SIG-M5 (cell line): ENCODE results near the gene XIRP2.
"Not testable (repeated sequence)": the region's sequence is repeated elsewhere in the genome, so short reads cannot be mapped to it uniquely, and the experiment has no call there.

ENCODE experiments used
- DNase-seq: peaks from one replicate; lab custom pipeline; 2025; lab: John Stamatoyannopoulos, UW

XIRP2 gene

DNA sequence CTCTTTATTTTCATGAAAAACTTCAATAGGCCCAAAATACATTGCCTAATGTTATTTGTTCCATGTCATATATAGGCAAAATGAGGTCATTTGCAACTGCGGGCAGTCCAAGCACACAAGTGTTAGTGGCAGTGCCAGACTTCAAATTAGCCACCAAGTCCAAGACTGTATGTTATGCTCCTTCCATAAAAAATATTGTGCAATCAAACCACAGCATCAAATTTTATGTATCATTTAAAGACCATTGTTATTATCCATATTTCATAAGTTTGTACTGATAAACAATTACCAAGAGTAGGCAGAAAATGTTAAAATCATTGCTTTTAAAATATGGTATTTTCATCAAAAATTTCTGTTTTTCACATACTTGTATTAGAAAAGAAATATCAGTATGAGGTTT is 54.1 kb downstream of the XIRP2 start:
- no peak for DNase-seq

- no peak for DNase-seq
Measured at GRCh38 chr2:166944909-166945308, 56.6 kb downstream of the XIRP2 start.

DNA sequence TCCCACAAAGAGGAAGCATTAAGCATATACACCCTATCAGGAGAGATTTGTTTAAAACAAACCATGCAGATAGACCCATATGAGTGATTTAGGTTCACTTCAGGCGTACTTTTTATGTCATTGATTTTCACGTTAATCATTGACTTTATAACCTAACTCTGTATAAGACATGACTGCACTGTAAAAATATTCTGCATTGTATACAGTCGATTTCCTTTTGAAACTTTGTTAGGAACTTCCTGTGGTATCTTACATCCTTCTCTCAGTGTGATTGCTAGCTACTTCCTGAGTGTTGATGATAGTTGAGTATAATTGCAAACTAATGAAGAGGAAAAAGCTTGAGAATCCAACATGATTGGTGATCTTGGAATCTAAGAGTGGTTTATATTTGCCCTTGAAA is 69.4 kb downstream of the XIRP2 start:
- no peak for DNase-seq

DNA sequence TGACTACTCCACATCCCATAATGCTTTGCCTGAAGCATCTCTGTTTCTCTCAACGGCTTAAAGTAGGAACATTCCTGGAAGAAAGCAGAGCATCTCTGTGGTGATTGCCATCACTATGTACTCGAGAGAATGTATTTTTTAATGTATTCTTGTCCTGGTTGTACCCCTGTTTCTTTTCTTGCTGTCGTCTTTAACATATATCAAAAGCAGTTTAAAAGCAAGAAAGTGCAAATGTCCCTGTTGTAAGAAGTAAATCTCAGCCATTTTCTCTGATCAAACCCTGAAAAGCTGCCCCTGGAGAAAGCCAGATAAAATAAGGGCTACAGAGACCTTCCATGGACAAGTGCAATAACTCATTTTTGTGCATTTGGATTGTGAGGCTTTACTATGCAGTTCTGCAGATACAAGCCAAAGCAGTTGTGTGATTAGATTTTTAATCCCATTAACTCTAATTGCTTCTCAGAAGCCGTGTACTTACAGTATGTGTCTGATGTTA is 70.8 kb downstream of the XIRP2 start:
- no peak for DNase-seq

- DNase-seq = no peak
Measured at GRCh38 chr2:166959556-166959955, 71.3 kb downstream of the XIRP2 start.

DNA sequence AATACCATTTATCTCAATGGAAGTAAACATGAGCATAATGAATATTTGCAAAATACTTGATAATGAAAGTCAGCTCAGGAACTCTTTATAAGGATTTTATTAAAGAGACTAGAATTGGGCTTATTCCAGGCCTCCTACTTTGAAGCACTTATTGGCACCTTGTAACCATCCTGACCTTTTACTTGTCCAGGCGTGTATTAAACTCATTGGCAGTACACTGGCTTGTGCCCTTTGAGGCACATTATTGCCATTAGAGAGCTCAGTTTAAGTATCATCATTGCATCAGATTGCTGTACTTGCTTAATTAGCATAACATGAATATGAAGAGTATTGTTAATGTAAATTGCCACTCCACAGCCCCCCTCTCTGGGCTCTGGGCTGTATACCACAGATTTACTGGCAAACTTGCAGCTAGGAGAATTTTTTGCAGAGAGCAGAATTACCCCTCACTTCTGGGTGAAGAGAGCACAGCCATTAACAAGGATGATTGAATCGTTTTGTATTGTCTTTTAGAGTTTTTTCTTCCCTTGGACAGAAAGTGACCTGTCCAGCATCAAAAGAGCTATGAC is 72.5 kb downstream of the XIRP2 start:
- no peak for DNase-seq

DNA sequence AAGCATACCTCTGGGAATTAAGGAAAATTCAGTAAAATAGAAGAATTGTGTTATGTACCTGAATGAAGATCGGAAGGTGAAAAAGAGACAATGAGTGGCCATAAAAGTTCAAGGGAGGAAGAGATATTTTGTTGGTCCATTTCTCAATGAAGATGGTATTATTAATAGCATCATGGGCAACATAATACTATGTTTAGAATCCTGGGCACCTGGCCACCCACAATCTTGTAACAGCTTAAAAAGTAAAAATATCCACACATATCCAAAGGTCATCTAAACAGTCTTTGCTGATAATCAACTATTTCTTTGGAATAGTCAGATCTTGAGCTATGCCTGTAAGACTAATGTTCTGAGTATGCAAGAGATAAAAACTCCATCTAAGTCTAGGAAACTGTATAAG is 73.7 kb downstream of the XIRP2 start:
- no peak for DNase-seq

DNA sequence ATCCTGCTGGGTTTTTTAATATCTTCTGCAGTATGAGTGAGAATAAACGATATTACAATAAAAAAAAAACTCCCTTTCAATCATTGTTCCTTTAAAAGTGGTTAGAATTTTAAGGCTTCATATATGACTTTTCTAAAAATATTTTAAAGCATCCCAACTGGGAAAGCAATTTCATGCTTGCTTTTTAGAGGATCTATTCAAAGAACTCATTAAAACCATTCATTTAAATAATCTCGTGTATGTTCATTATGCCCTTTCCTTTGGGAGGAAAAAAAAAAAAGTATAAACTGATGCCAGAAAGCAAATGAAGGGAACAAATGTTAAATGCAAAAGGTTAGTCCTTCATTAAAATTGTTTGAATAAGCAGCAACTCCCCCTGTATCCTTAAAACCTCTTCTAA is 81.2 kb downstream of the XIRP2 start:
- no peak for DNase-seq

- DNase-seq = no peak
Measured at GRCh38 chr2:166972002-166972401, 83.7 kb downstream of the XIRP2 start.

DNA sequence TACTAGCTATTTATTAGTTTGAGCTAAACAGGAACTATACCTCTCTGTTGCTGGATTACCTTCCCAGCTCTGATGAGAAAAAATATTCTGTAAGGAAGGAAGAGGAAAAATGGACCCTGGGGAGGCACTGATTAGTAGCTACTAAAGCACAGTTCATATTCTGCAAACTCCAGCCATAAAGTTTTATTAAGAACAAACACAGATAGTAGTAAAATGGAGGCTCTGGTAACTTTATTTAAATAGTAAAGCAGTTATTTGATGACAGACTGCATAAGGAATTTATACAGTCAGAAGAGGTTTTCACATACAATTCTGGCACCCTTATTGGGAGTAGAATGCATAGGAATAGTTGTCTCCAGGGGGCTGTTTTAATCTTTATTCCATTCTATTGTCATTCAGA is 84.1 kb downstream of the XIRP2 start:
- DNase-seq = no peak

GRCh38 chr2:166984188-166984587 is 95.9 kb downstream of the XIRP2 start:
- DNase-seq = no peak

DNA sequence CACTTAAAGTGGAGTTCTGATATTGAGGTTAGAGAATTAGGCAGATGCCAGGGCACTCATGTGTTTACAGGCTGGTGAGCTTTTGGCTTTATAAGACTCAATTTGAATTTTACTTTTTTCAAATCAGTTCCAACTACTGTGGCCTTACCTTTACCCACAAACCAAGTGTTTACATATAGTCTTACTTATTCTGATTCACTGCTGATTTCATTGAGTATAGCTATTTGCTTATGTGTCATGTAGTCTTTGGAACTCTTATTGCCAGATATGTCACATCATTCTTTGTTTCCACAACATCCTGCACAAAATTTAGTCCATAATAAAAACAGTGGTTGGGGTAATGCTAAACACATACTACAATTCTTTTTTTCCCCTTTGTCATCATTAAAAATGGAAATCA is 96.5 kb downstream of the XIRP2 start:
- no peak for DNase-seq

DNA sequence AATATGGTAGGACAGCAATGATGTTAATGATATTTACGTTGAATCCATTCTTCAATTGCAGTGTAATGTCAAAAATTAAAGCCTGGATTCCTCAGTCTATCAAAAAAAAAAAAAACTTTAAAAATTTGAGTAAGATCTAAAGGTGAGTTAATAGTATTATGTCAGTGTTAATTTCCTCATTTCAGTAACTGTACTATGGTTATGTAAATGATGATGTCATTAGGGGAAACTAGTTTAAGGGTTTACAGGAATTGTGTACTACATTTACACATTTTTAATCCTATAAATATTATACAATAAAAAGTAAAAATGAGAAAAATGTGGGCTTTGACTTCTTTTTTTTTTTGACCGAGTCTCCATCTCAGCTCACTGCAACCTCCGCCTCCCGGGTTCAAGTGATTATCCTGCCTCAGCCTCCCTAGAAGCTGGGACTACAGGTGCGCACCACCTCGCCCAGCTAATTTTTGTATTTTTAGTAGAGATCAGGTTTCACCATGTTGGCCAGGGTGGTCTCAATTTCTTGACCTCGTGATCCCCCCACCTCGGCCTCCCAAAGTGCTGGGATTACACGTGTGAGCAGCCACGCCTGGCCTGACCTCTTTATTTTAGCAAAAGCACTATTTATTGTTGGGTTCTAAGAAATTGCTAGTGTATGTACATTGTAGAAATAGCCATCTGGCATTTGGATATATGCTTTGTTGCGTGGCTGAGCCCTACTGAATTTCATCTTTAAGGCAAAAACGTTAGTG is 106.5 kb downstream of the XIRP2 start:
- DNase-seq = no peak

- DNase-seq = no peak
Measured at GRCh38 chr2:166996465-166996864, 108.2 kb downstream of the XIRP2 start.

DNA sequence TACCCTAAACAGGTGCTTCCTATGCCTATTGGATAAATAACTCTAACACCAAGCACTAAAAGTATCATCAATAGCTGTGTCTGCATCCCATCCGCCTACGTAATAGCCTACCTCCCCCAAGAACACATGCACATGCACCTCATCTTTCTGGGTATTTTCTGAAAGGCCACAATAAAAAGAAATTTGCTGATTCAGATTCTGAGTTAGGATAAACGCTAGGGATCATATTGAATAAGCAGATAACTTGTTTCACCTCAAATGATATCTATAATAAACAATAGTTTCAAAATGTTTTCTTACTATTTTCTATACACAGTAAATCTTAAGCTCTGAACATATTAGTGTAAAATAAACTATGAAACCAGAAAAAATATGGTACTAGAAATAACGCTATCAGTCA is 112.9 kb downstream of the XIRP2 start:
- DNase-seq = no peak

DNA sequence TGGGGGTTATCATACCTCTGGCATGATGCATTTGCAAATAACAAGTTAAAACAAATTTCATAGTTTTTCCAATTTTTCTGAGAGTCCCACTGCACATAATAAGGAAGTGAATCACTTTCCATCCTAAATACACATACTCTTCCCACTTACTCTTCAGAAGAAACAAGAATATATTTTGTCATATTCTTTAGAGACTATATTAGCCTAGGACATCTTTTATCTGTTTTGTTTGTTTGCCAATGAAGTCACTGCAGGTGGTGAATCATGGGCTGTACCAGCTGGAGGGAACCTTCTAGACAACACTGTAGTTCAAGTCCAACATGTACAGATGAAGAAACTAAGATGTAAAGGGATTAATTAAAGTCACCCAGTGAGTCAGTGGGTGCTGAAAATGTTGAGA is 116.8 kb downstream of the XIRP2 start:
- DNase-seq = no peak

DNA sequence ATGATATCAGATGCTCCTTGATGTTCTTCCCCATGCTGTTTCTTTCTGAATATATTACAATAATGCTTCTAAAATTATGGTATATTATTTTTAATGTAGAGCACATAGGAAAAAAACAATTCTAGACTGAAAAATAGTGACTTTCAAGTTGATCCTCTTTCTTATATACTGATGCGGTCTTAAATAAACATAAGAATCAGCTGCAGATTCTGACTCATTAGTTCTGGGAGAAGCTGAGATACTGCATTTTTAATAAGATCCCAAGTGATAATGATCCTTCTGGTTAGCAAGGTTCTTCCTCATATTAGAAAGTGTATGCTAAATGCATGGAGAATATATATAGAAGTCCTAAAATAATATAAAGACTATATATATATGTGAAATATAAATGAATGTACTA is 124.9 kb downstream of the XIRP2 start:
- no peak for DNase-seq

DNA sequence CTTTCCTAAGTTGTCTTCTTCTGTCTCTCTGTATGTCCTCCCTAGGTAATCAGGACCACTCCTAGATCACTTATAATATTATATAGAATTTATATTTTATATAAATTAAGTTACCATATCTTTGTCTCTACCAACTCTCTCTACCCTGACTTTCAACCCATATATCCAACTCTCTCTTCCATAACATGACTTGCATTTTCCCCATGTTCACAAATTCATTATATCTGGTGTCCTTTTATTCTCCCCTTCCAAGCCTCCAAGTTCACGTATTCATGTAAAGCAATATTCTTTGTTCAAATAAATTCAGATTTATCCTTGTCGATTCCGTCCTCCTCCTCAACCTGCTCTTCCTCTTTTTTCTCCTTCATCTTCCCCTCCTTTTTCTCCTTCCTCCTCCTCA is 127.5 kb downstream of the XIRP2 start:
- no peak for DNase-seq

- no peak for DNase-seq
Measured at GRCh38 chr2:167017021-167017420, 128.7 kb downstream of the XIRP2 start.

- DNase-seq = no peak
Measured at GRCh38 chr2:167018590-167018989, 130.3 kb downstream of the XIRP2 start.

GRCh38 chr2:167028503-167028902 is 140.2 kb downstream of the XIRP2 start:
- no peak for DNase-seq

GRCh38 chr2:167034976-167035375 is 146.7 kb downstream of the XIRP2 start:
- not testable (repeated sequence) for DNase-seq

- DNase-seq = no peak
Measured at GRCh38 chr2:167048829-167049228, 160.5 kb downstream of the XIRP2 start.

GRCh38 chr2:167049659-167050058 is 161.4 kb downstream of the XIRP2 start:
- DNase-seq = no peak
